OCI-LY7 (cell line): ENCODE data around the gene RBBP5. TPM values are rescaled to one million over a fixed set of nuclear protein-coding genes. Genes with fewer than 3 reads are reported as not detected.

ENCODE experiments used
- BruUV-seq: library from RNA; stranded (reverse); fragments of 400-500 nt; replicated peaks from 2 replicates; lab custom pipeline; 2021; lab: Mats Ljungman, UMichigan
- CTCF ChIA-PET: fragments of 300-600 bp; sonication (Branson Sonifier 250); formaldehyde crosslinking; loops from one replicate; lab custom pipeline; 2022; ENCODE audit warnings: antibody characterized with exemption; ENCODE audit not compliant: unreplicated experiment; lab: Charles Lee
- POLR2A ChIA-PET: fragments of 300-600 bp; sonication (Branson Sonifier 250); formaldehyde crosslinking; loops from one replicate; lab custom pipeline; 2022; ENCODE audit warnings: antibody characterized with exemption; lab: Charles Lee
- DNase-seq: peaks from one replicate; pipeline ENCODE4 v3.0.0-alpha.2; 2015; ENCODE audit warnings: low spot score
- H2AFZ ChIP-seq: fragments of 200-600 bp; sonication (generic), shearing (Covaris generic); 2 replicates; pipeline ENCODE4 v1.6.1; 2014; ENCODE audit warnings: mild to moderate bottlenecking, antibody characterized with exemption, low read length, moderate library complexity
- H3K27ac ChIP-seq: fragments of 200-600 bp; sonication (generic); 2 replicates; pipeline ENCODE4 v1.5.1; 2014; ENCODE audit warnings: mixed run types, low read depth, mild to moderate bottlenecking, moderate library complexity, low read length, inconsistent platforms; ENCODE audit not compliant: poor library complexity, severe bottlenecking
- H3K36me3 ChIP-seq: fragments of 200-600 bp; sonication (generic); 2 replicates; pipeline ENCODE4 v1.6.1; 2014; ENCODE audit warnings: mild to moderate bottlenecking, antibody characterized with exemption, low read length, moderate library complexity, mixed read lengths; ENCODE audit not compliant: insufficient read depth
- H3K4me1 ChIP-seq: fragments of 200-600 bp; sonication (generic); 2 replicates; pipeline ENCODE4 v1.5.1; 2014; ENCODE audit warnings: mild to moderate bottlenecking, low read length; ENCODE audit not compliant: insufficient read depth, poor library complexity, severe bottlenecking
- H3K4me2 ChIP-seq: fragments of 200-600 bp; sonication (generic); 2 replicates; pipeline ENCODE4 v1.6.1; 2014; ENCODE audit warnings: mild to moderate bottlenecking, low read length
- H3K4me3 ChIP-seq: fragments of 200-600 bp; sonication (generic); 2 replicates; pipeline ENCODE4 v1.5.1; 2014; ENCODE audit warnings: mild to moderate bottlenecking, low read depth, low read length; ENCODE audit not compliant: poor library complexity, severe bottlenecking
- H3K79me2 ChIP-seq: fragments of 200-600 bp; sonication (generic); 2 replicates; pipeline ENCODE4 v1.6.1; 2016; ENCODE audit warnings: low read depth, mild to moderate bottlenecking, low read length, moderate library complexity, mixed read lengths; ENCODE audit not compliant: insufficient read depth
- H3K9me2 ChIP-seq: fragments of 200-600 bp; sonication (generic); 2 replicates; pipeline ENCODE4 v1.6.1; 2016; ENCODE audit warnings: mild to moderate bottlenecking, low read length, mixed read lengths; ENCODE audit not compliant: insufficient read depth
- H3K9me3 ChIP-seq: fragments of 200-600 bp; sonication (generic); 2 replicates; pipeline ENCODE4 v1.6.1; 2014; ENCODE audit warnings: mild to moderate bottlenecking, mixed run types, low read length, mixed read lengths
- H4K20me1 ChIP-seq: fragments of 200-600 bp; sonication (generic); 2 replicates; pipeline ENCODE4 v1.6.1; 2014; ENCODE audit warnings: mild to moderate bottlenecking, antibody characterized with exemption, low read length, moderate library complexity, mixed read lengths; ENCODE audit not compliant: insufficient read depth
- EZH2phosphoT487 ChIP-seq: fragments of 200-600 bp; sonication (generic); IDR thresholded peaks from 2 replicates; pipeline ENCODE4 v1.6.1; 2018; ENCODE audit warnings: low read depth, borderline replicate concordance, mild to moderate bottlenecking, mixed run types, antibody characterized with exemption, low read length, moderate library complexity, mixed read lengths
- intact Hi-C: fragments of 100-400 bp; cut with micrococcal nuclease; formaldehyde crosslinking; loops from one replicate; pipeline ENCODE4 v1.10.0; 2022; ENCODE audit not compliant: unreplicated experiment
- total RNA-seq, 2 experiments: library from RNA; depleted of rRNA in 1 of 2; stranded (reverse); fragments of >200 nt in 1 of 2; shearing (Covaris generic) in 1 of 2; gene quantifications; 2 replicates each; pipeline ENCODE4 v1.2.3, GENCODE V29; 2014 to 2022
- TF ChIP-seq, protein P1 (sequence below): fragments of 200-600 bp; sonication (generic); conservative IDR thresholded peaks from 2 replicates; pipeline ENCODE4 v1.5.1; 2014; ENCODE audit warnings: mild to moderate bottlenecking, antibody characterized with exemption, low read length, moderate library complexity, mixed read lengths

RBBP5 gene
- total RNA-seq, 2 experiments from 2014 or later: 11.9 to 17.4 TPM

DNA sequence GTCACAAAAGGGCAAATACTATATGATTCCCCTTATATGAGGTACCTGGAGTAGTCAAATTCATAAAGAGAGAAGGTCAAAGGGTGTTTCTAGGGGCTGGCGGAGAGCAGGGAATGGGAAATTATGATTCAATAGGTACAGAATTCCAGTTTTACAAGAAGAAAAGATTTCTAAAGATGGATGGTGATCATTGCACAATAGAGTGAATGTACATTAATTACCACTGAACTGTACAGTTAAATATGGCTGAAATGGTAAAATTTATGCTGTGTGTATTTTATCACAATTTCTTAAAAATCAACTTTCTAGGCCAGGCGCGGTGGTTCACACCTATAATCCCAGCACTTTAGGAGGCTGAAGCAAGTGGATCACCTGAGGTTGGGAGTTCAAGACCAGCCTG, 19.4 kb downstream of the RBBP5 start:
- Histone ChIP-seq H3K9me3 (no peaks in the 10 kb centered on the region), H3K4me1 (no peaks in the 10 kb centered on the region), H2AFZ (no peak overlapping the region), H3K4me3 (no peak overlapping the region), H3K27ac (no peak overlapping the region), H3K4me2 (no peak overlapping the region), H3K9me2 (no peaks in the 10 kb centered on the region), H3K36me3 (peaks cover 97% of the 10 kb centered on the region), H3K79me2 (no peaks in the 10 kb centered on the region), H4K20me1 (no peaks in the 10 kb centered on the region)
- intact Hi-C loops: no loop called here
- TF ChIP-seq, protein P1, sequence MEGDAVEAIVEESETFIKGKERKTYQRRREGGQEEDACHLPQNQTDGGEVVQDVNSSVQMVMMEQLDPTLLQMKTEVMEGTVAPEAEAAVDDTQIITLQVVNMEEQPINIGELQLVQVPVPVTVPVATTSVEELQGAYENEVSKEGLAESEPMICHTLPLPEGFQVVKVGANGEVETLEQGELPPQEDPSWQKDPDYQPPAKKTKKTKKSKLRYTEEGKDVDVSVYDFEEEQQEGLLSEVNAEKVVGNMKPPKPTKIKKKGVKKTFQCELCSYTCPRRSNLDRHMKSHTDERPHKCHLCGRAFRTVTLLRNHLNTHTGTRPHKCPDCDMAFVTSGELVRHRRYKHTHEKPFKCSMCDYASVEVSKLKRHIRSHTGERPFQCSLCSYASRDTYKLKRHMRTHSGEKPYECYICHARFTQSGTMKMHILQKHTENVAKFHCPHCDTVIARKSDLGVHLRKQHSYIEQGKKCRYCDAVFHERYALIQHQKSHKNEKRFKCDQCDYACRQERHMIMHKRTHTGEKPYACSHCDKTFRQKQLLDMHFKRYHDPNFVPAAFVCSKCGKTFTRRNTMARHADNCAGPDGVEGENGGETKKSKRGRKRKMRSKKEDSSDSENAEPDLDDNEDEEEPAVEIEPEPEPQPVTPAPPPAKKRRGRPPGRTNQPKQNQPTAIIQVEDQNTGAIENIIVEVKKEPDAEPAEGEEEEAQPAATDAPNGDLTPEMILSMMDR: no peak
- no peak for TF ChIP-seq EZH2phosphoT487
- CTCF ChIA-PET: no interaction called here
- DNase-seq: no peak
- BruUV-seq: no TSS peak
- POLR2A ChIA-PET: interaction anchor here (0.6 kb wide), 1 partner anchor 93 kb away, joined by 4 read pairs; no protein-coding TSS in a partner anchor

DNA sequence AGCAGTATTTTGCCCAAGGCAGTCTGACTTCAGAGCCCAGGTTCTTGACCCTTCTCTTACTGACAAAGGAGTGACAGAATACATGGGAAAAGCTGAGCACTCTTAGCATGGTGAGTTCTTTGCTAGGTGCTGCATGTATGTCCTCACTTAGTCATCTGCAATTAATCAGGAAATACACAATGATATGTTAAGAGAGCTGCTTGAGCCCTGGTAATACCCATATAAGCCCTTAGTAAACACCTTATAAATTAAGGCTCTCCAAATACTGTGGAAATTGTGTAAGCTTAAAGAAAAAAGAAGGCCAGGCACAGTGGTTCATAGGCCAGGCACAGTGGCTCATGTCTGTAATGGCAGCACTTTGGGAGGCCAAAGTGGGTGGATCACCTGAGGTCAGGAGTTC, 23.5 kb downstream of the RBBP5 start:
- DNase-seq: no peak
- Histone ChIP-seq H3K4me2 (no peak overlapping the region), H3K9me2 (no peaks in the 10 kb centered on the region), H3K4me1 (no peaks in the 10 kb centered on the region), H3K36me3 (peaks cover 94% of the 10 kb centered on the region), H3K4me3 (no peak overlapping the region), H3K79me2 (no peaks in the 10 kb centered on the region), H3K9me3 (no peaks in the 10 kb centered on the region), H2AFZ (no peak overlapping the region), H4K20me1 (no peaks in the 10 kb centered on the region), H3K27ac (no peak overlapping the region)
- no peak for TF ChIP-seq EZH2phosphoT487
- TF ChIP-seq, protein P1: no peak
- no TSS peak for BruUV-seq
- CTCF ChIA-PET: no interaction called here
- POLR2A ChIA-PET: interaction anchor here (0.6 to 0.7 kb wide), 2 partner anchors 370 to 458 kb away, joined by 3 to 4 read pairs; no protein-coding TSS in a partner anchor
- intact Hi-C loops: no loop called here

DNA sequence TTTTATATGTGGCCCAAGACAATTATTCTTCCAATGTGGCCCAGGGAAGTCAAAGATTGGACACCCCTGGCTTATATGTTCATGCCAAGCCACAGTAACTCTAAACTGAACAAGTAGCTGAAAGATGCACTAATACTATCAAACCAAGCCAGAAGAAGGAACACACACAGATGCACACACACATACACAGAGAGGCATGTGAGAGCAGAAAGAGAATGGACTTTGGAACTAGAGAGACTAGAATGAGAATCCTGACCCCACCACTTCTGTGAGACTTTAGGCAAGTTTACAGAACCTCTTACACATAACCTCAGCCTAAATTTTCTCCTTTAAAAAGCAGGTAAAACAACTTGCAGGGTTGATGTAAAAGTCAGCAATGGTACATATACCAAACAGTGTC, 26.4 kb downstream of the RBBP5 start:
- intact Hi-C loops: no loop called here
- Histone ChIP-seq H2AFZ (no peak overlapping the region), H3K79me2 (no peaks in the 10 kb centered on the region), H3K36me3 (peaks cover 95% of the 10 kb centered on the region), H3K4me2 (no peak overlapping the region), H3K9me3 (no peaks in the 10 kb centered on the region), H3K9me2 (no peaks in the 10 kb centered on the region), H4K20me1 (no peaks in the 10 kb centered on the region), H3K4me3 (no peak overlapping the region), H3K27ac (no peak overlapping the region), H3K4me1 (no peaks in the 10 kb centered on the region)
- TF ChIP-seq, protein P1: no peak
- TF ChIP-seq EZH2phosphoT487: no peak
- no TSS peak for BruUV-seq
- POLR2A ChIA-PET: no interaction called here
- CTCF ChIA-PET: no interaction called here
- no peak for DNase-seq
